A673 (cell line): Measurements from ENCODE around the gene ALDH16A1. TPM values are rescaled to one million over a fixed set of nuclear protein-coding genes. Genes with fewer than 3 reads are reported as not detected.

Source experiments
- BruUV-seq: library from RNA; stranded (reverse); fragments of 400-500 nt; replicated peaks from 2 replicates; lab custom pipeline; 2021; lab: Mats Ljungman, UMichigan
- CTCF ChIA-PET: fragments of 300-600 bp; sonication (Branson Sonifier 250); formaldehyde crosslinking; loops from one replicate; lab custom pipeline; 2022; ENCODE audit warnings: antibody characterized with exemption; lab: Charles Lee
- POLR2A ChIA-PET: fragments of 300-600 bp; sonication (Branson Sonifier 250); formaldehyde crosslinking; loops from one replicate; lab custom pipeline; 2022; ENCODE audit warnings: antibody characterized with exemption; ENCODE audit not compliant: low non-redundant PET; lab: Charles Lee
- DNase-seq: peaks from one replicate; pipeline ENCODE4 v3.0.0-alpha.2; 2015; ENCODE audit warnings: low spot score
- H3K27ac ChIP-seq: fragments of 200-600 bp; sonication (generic); 2 replicates; pipeline ENCODE4 v1.5.1; 2016; ENCODE audit warnings: mixed run types, low read depth, mild to moderate bottlenecking, mixed read lengths, antibody characterized with exemption, low read length; ENCODE audit not compliant: poor library complexity, severe bottlenecking
- H3K27me3 ChIP-seq: fragments of 200-600 bp; sonication (generic); replicated peaks from 2 replicates; pipeline ENCODE4 v1.6.1; 2017; ENCODE audit warnings: mixed run types, low read depth, mild to moderate bottlenecking, mixed read lengths, antibody characterized with exemption, low read length; ENCODE audit not compliant: insufficient read depth, poor library complexity
- H3K36me3 ChIP-seq: fragments of 200-600 bp; sonication (generic); 2 replicates; pipeline ENCODE4 v1.6.1; 2016; ENCODE audit warnings: mixed run types, mild to moderate bottlenecking, mixed read lengths, antibody characterized with exemption, low read length; ENCODE audit not compliant: insufficient read depth, poor library complexity, severe bottlenecking
- H3K4me1 ChIP-seq: fragments of 200-600 bp; sonication (generic); 2 replicates; pipeline ENCODE4 v1.6.1; 2017; ENCODE audit warnings: mixed run types, mild to moderate bottlenecking, mixed read lengths, antibody characterized with exemption, low read length; ENCODE audit not compliant: insufficient read depth, poor library complexity, severe bottlenecking
- H3K4me3 ChIP-seq: fragments of 200-600 bp; sonication (generic); 2 replicates; pipeline ENCODE4 v1.5.1; 2016; ENCODE audit warnings: low read depth, mixed run types, mild to moderate bottlenecking, mixed read lengths, low read length; ENCODE audit not compliant: poor library complexity, severe bottlenecking
- H3K9me3 ChIP-seq: fragments of 200-600 bp; sonication (generic); 2 replicates; pipeline ENCODE4 v1.6.1; 2016; ENCODE audit warnings: mixed run types, low read depth, mild to moderate bottlenecking, mixed read lengths, antibody characterized with exemption, low read length; ENCODE audit not compliant: poor library complexity, severe bottlenecking
- EZH2 ChIP-seq: fragments of 200-600 bp; sonication (generic); IDR thresholded peaks from 2 replicates; pipeline ENCODE4 v1.6.1; 2017; ENCODE audit warnings: borderline replicate concordance, low read depth, mild to moderate bottlenecking, mixed read lengths, antibody characterized with exemption, low read length; ENCODE audit not compliant: poor library complexity, severe bottlenecking
- intact Hi-C: fragments of 100-400 bp; cut with micrococcal nuclease; formaldehyde crosslinking; loops from one replicate; pipeline ENCODE4 v1.10.0; 2022; ENCODE audit not compliant: unreplicated experiment
- total RNA-seq: library from RNA; stranded (reverse); gene quantifications from 2 replicates; pipeline ENCODE4 v1.2.3, GENCODE V29; 2021
- TF ChIP-seq, protein P1 (sequence below): fragments of 300-800, 200-600 bp; sonication (generic); conservative IDR thresholded peaks from 2 replicates; pipeline ENCODE4 v1.5.1; 2017; ENCODE audit warnings: low read depth, mild to moderate bottlenecking, antibody characterized with exemption, low read length, moderate library complexity, mixed read lengths

ALDH16A1 gene
- total RNA-seq, 1 experiment from 2014 or later = 23.2 TPM

DNA sequence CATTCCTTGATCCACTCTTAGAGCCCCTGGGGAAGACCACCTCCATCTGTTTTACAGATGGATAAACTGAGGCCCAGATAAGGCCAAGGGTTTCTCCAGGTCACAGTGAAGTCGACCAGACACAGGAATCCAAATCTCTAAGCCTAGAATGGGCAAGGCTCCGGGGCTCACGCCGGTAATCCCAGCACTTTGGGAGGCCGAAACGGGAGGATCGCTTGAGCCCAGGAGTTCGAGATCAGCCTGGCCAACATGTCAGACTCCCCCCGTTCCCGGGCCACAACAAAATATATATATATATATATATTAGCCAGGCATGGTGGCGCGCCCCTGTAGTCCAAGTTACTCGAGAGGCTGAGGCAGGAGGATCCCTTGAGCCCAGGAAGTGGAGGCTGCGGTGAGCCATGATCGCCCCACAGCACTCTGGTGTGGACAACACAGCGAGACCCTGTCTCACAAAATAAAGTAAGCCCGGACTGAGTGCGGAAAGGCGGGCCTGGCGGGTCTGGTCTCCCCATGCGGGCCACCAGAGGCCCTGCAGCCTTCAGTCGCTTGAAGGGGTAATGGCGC, 33.8 kb downstream of the ALDH16A1 start:
- POLR2A ChIA-PET = no interaction called here
- TF ChIP-seq EZH2 = no peak
- TF ChIP-seq, protein P1, sequence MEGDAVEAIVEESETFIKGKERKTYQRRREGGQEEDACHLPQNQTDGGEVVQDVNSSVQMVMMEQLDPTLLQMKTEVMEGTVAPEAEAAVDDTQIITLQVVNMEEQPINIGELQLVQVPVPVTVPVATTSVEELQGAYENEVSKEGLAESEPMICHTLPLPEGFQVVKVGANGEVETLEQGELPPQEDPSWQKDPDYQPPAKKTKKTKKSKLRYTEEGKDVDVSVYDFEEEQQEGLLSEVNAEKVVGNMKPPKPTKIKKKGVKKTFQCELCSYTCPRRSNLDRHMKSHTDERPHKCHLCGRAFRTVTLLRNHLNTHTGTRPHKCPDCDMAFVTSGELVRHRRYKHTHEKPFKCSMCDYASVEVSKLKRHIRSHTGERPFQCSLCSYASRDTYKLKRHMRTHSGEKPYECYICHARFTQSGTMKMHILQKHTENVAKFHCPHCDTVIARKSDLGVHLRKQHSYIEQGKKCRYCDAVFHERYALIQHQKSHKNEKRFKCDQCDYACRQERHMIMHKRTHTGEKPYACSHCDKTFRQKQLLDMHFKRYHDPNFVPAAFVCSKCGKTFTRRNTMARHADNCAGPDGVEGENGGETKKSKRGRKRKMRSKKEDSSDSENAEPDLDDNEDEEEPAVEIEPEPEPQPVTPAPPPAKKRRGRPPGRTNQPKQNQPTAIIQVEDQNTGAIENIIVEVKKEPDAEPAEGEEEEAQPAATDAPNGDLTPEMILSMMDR = no peak
- intact Hi-C loops = loop anchor here (1.0 kb wide), 1 partner anchor 35 kb away; the partner anchor contains the start of gene PIH1D1
- Histone ChIP-seq H3K4me1 (peaks cover 16% of the 10 kb centered on the region), H3K36me3 (peaks cover 39% of the 10 kb centered on the region), H3K9me3 (no peaks in the 10 kb centered on the region), H3K27me3 (no peaks in the 10 kb centered on the region), H3K27ac (peak overlapping the region; percentile 97), H3K4me3 (no peak overlapping the region)
- CTCF ChIA-PET = no interaction called here
- BruUV-seq = no TSS peak
- DNase-seq = no peak

DNA sequence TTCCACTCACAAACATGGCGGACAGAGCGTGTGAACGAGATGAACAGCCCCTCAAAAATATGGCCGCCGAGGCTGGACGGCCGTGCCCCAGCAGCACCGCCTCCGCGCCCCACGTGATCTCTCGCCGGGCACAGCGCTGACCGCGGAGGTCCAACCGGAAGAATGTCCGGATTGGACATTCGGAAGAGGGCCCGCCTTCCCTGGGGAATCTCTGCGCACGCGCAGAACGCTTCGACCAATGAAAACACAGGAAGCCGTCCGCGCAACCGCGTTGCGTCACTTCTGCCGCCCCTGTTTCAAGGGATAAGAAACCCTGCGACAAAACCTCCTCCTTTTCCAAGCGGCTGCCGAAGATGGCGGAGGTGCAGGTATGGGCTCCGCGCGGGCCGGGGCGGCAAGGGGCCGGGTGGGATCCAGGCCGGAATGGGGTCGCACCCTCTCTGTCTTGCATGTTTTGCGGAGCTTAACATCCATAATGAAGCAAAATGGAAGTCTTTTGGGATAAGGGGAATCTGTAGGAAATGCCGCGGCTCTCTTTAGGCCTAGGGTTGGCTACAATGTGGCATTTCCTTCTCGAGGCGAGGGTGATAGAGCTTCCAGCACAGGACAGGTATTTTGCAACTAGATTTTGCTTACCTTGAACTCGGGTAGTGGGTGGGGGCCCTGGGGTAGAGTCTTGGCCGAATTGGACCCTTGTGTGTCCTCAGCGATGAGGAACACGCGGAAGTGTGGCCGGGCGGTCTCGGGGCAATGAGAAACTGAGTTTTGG, 34.4 kb downstream of the ALDH16A1 start, which contains the start of gene RPL13A:
TSS of gene RPL13A (plus strand) at position 332 of the 769 bp plus-strand sequence. CDS start at position 354, 22 bp downstream.
- CTCF ChIA-PET = no interaction called here
- intact Hi-C loops = loop anchor here (1.0 kb wide), 1 partner anchor 36 kb away; the partner anchor contains the start of gene PIH1D1
- TF ChIP-seq, protein P1 = no peak
- TF ChIP-seq EZH2 = no peak

DNA sequence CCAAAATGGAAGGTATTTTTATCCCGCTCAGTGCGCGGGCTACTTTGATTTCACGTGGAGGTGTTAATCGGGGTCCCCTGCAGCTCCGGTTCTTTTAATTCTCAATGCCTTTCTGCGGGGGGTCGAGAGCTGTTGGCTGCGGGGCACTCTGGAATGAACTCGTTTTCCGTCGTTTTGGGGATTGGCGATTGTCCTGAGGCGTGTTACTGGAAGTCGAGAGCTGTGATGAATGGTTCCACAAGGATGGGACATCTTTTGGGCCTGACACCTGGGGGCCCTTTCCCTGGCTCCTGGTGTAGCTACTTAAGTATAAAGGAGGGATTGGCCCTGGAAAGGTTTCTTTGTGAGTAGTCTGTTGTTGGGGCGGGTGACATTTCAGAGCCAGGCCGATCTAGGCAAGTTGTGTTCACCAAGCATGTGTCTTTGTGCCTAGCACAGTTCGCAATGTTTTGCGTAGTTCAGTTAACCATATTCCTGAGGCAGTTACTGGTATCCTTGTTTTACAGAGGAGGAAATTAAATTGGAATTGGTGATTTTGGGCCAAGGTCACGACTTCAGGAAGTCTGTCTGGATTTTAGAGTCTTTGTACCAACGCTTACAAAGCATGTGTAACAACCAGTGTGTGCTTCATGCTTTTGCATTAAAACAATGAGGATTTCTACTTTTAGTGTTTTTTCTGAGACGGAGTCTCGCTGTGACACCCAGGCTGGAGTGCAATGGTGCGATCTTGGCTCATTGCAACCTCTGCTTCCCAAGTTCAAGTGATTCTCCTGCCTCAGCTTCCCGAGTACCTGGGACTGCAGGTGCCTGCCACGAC, 35.2 kb downstream of the ALDH16A1 start:
- H3K9me3 ChIP-seq = no peaks in the 10 kb centered on the region
- H3K27me3 ChIP-seq = no peaks in the 10 kb centered on the region
- TF ChIP-seq EZH2 = no peak
- no TSS peak for BruUV-seq
- ChIA-PET POLR2A (no interaction called here), CTCF (no interaction called here)
- peak overlapping the region; percentile 83 for H3K4me3 ChIP-seq
- DNase-seq = no peak
- H3K27ac ChIP-seq = peak overlapping the region; percentile 97
- H3K36me3 ChIP-seq = peaks cover 54% of the 10 kb centered on the region
- peaks cover 16% of the 10 kb centered on the region for H3K4me1 ChIP-seq
- intact Hi-C loops = no loop called here

More for the DNA sequence above, 34.4 kb downstream of the ALDH16A1 start, which contains the start of gene RPL13A:
- peak within 1 kb of the TSS; percentile 97 for H3K27ac ChIP-seq
- H3K27me3 ChIP-seq = no peaks in the 10 kb centered on the region
- POLR2A ChIA-PET = no interaction called here
- H3K9me3 ChIP-seq = no peaks in the 10 kb centered on the region
- H3K4me3 ChIP-seq = peak within 1 kb of the TSS; percentile 83
- peak; percentile 99 for DNase-seq
- BruUV-seq = TSS peak; percentile 75
- H3K36me3 ChIP-seq = peaks cover 46% of the 10 kb centered on the region
- H3K4me1 ChIP-seq = peaks cover 16% of the 10 kb centered on the region
